Measurements from ENCODE around the gene RPAP3.

The RPAP3 gene

GRCh38 chr12:47742253-47742825 is 36.5 kb upstream of the RPAP3 start:
- peak; percentile 18 to 70 (median 54) for DNase-seq (ENCODE audit: low read depth in 3 of 3, low spot score in 1 of 3)

GRCh38 chr12:47741340-47741703 is 35.5 kb upstream of the RPAP3 start:
- peak in 2 of 3 donors; percentile 37 to 50 for DNase-seq (ENCODE audit: low read depth in 3 of 3, low spot score in 1 of 3)

- no peak for DNase-seq (ENCODE audit: low read depth in 3 of 3, low spot score in 1 of 3)
Measured at GRCh38 chr12:47740606-47741339, 34.9 kb upstream of the RPAP3 start.

GRCh38 chr12:47739979-47740378 is 34.1 kb upstream of the RPAP3 start:
- DNase-seq (ENCODE audit: low read depth in 3 of 3, low spot score in 1 of 3), result no peak

- no peak for DNase-seq (ENCODE audit: low read depth in 3 of 3, low spot score in 1 of 3)
Measured at GRCh38 chr12:47739297-47739696, 33.5 kb upstream of the RPAP3 start.

GRCh38 chr12:47737936-47738594 is 32.2 kb upstream of the RPAP3 start:
- no peak for DNase-seq (ENCODE audit: low read depth in 3 of 3, low spot score in 1 of 3)

GRCh38 chr12:47736877-47737676 is 31.2 kb upstream of the RPAP3 start:
- DNase-seq (ENCODE audit: low read depth in 3 of 3, low spot score in 1 of 3), result no peak

GRCh38 chr12:47736216-47736615 is 30.4 kb upstream of the RPAP3 start:
- DNase-seq (ENCODE audit: low read depth in 3 of 3, low spot score in 1 of 3), result no peak

GRCh38 chr12:47735649-47736048 is 29.8 kb upstream of the RPAP3 start:
- no peak for DNase-seq (ENCODE audit: low read depth in 3 of 3, low spot score in 1 of 3)

- no peak for DNase-seq (ENCODE audit: low read depth in 3 of 3, low spot score in 1 of 3)
Measured at GRCh38 chr12:47734725-47735480, 29.1 kb upstream of the RPAP3 start.

GRCh38 chr12:47733142-47733541 is 27.3 kb upstream of the RPAP3 start:
- DNase-seq (ENCODE audit: low read depth in 3 of 3, low spot score in 1 of 3), result no peak

- no peak for DNase-seq (ENCODE audit: low read depth in 3 of 3, low spot score in 1 of 3)
Measured at GRCh38 chr12:47732504-47732903, 26.7 kb upstream of the RPAP3 start.

- no peak for DNase-seq (ENCODE audit: low read depth in 3 of 3, low spot score in 1 of 3)
Measured at GRCh38 chr12:47731723-47732122, 25.9 kb upstream of the RPAP3 start.

- DNase-seq (ENCODE audit: low read depth in 3 of 3, low spot score in 1 of 3), result no peak
Measured at GRCh38 chr12:47730341-47730744, 24.5 kb upstream of the RPAP3 start.

GRCh38 chr12:47729233-47729632 is 23.4 kb upstream of the RPAP3 start:
- no peak for DNase-seq (ENCODE audit: low read depth in 3 of 3, low spot score in 1 of 3)

GRCh38 chr12:47725893-47726292 is 20.1 kb upstream of the RPAP3 start:
- no peak for DNase-seq (ENCODE audit: low read depth in 3 of 3, low spot score in 1 of 3)

- DNase-seq (ENCODE audit: low read depth in 3 of 3, low spot score in 1 of 3), result no peak
Measured at GRCh38 chr12:47725091-47725772, 19.4 kb upstream of the RPAP3 start, which contains the start of gene ENDOU. TSS of gene ENDOU (minus strand) at chr12:47725490. CDS start at chr12:47725413, 77 bp downstream.

- no peak for DNase-seq (ENCODE audit: low read depth in 3 of 3, low spot score in 1 of 3)
Measured at GRCh38 chr12:47722941-47723631, 17.3 kb upstream of the RPAP3 start.

- no peak for DNase-seq (ENCODE audit: low read depth in 3 of 3, low spot score in 1 of 3)
Measured at GRCh38 chr12:47722136-47722834, 16.5 kb upstream of the RPAP3 start.
